Neural cell (in vitro differentiated cells): Measurements from ENCODE around the gene ACAA1. TPM values are rescaled to one million over a fixed set of nuclear protein-coding genes. Genes with fewer than 3 reads are reported as not detected.
"Not testable (repeated sequence)": the region's sequence is repeated elsewhere in the genome, so short reads cannot be mapped to it uniquely, and the experiment has no call there.

ENCODE experiments used
- H2AFZ ChIP-seq: fragments of 200-600, 300-800 bp; sonication (generic), shearing (Covaris generic); 2 replicates; pipeline ENCODE4 v1.6.0; 2014; ENCODE audit warnings: low read depth, mild to moderate bottlenecking, antibody characterized with exemption, low read length, moderate library complexity
- H3F3A ChIP-seq: fragments of 200-600 bp; shearing (Covaris generic); 2 replicates; pipeline ENCODE4 v1.6.1; 2016; ENCODE audit warnings: mild to moderate bottlenecking, moderate library complexity, mixed read lengths, antibody characterized with exemption, low read length; ENCODE audit not compliant: insufficient read depth, poor library complexity, severe bottlenecking
- H3K27ac ChIP-seq: fragments of 200-600, 300-800 bp; sonication (generic), shearing (Covaris generic); 2 replicates; pipeline ENCODE4 v1.5.1; 2014; ENCODE audit warnings: mild to moderate bottlenecking, low read length, moderate library complexity
- H3K27me3 ChIP-seq: fragments of 300-800, 200-600 bp; sonication (generic), shearing (Covaris generic); 2 replicates; pipeline ENCODE4 v1.6.0; 2014; ENCODE audit warnings: mild to moderate bottlenecking, low read depth, low read length, moderate library complexity; ENCODE audit not compliant: insufficient read depth
- H3K36me3 ChIP-seq: fragments of 300-800, 200-600 bp; sonication (generic), shearing (Covaris generic); 2 replicates; pipeline ENCODE4 v1.5.1; 2014; ENCODE audit warnings: mild to moderate bottlenecking, antibody characterized with exemption, low read length, moderate library complexity; ENCODE audit not compliant: insufficient read depth
- H3K4me2 ChIP-seq: fragments of 300-800, 200-600 bp; sonication (generic), shearing (Covaris generic); 2 replicates; pipeline ENCODE4 v1.6.0; 2014; ENCODE audit warnings: mild to moderate bottlenecking, low read length
- H3K4me3 ChIP-seq: fragments of 300-800, 200-600 bp; sonication (generic), shearing (Covaris generic); 2 replicates; pipeline ENCODE4 v1.5.1; 2014; ENCODE audit warnings: mild to moderate bottlenecking, low read length, moderate library complexity
- H3K79me2 ChIP-seq: fragments of 200-600 bp; shearing (Covaris generic); replicated peaks from 2 replicates; pipeline ENCODE4 v1.6.0; 2014; ENCODE audit warnings: mild to moderate bottlenecking, low read length, moderate library complexity; ENCODE audit not compliant: insufficient read depth
- H3K9ac ChIP-seq: fragments of 300-800, 200-600 bp; sonication (generic), shearing (Covaris generic); 2 replicates; pipeline ENCODE4 v1.6.1; 2016; ENCODE audit warnings: mild to moderate bottlenecking, low read length, mixed read lengths
- H3K9me2 ChIP-seq: fragments of 200-600 bp; shearing (Covaris generic); 2 replicates; pipeline ENCODE4 v1.6.1; 2016; ENCODE audit warnings: mild to moderate bottlenecking, low read length, mixed read lengths; ENCODE audit not compliant: insufficient read depth
- H3K9me3 ChIP-seq: fragments of 200-600, 300-800 bp; sonication (generic), shearing (Covaris generic); 2 replicates; pipeline ENCODE4 v1.6.1; 2016; ENCODE audit warnings: mild to moderate bottlenecking, mixed run types, low read length, moderate library complexity, mixed read lengths
- H4K20me1 ChIP-seq: fragments of 200-600 bp; shearing (Covaris generic); 2 replicates; pipeline ENCODE4 v1.6.1; 2016; ENCODE audit warnings: mild to moderate bottlenecking, mixed run types; ENCODE audit not compliant: insufficient read depth
- CTCF ChIP-seq: fragments of 450-650 bp; IDR thresholded peaks from 2 replicates; pipeline ENCODE4 v1.5.1; 2014; ENCODE audit warnings: antibody characterized with exemption, mild to moderate bottlenecking, moderate library complexity; ENCODE audit not compliant: poor library complexity, severe bottlenecking
- EP300 ChIP-seq: fragments of 450-650 bp; conservative IDR thresholded peaks from 2 replicates; pipeline ENCODE4 v1.6.1; 2014; ENCODE audit warnings: antibody characterized with exemption, mild to moderate bottlenecking, moderate library complexity; ENCODE audit not compliant: poor library complexity, severe bottlenecking
- EZH2 ChIP-seq: fragments of 200-600, 300-800 bp; shearing (Covaris generic), sonication (generic); IDR thresholded peaks from 2 replicates; pipeline ENCODE4 v1.6.1; 2014; ENCODE audit warnings: antibody characterized with exemption, low read length, borderline replicate concordance, mild to moderate bottlenecking; ENCODE audit not compliant: insufficient read depth, poor library complexity, severe bottlenecking
- MXI1 ChIP-seq: fragments of 450-650 bp; conservative IDR thresholded peaks from 2 replicates; pipeline ENCODE4 v1.6.1; 2014; ENCODE audit warnings: antibody characterized with exemption, mild to moderate bottlenecking; ENCODE audit not compliant: poor library complexity, severe bottlenecking
- POLR2AphosphoS5 ChIP-seq: IDR thresholded peaks from 2 replicates; pipeline ENCODE4 v1.6.1; 2012
- RAD21 ChIP-seq: fragments of 450-650 bp; conservative IDR thresholded peaks from 2 replicates; pipeline ENCODE4 v1.6.1; 2014; ENCODE audit warnings: antibody characterized with exemption, mild to moderate bottlenecking, moderate library complexity
- REST ChIP-seq: IDR thresholded peaks from 2 replicates; pipeline ENCODE4 v1.6.1; 2012; ENCODE audit warnings: borderline replicate concordance
- SMC3 ChIP-seq: fragments of 450-650 bp; conservative IDR thresholded peaks from 2 replicates; pipeline ENCODE4 v1.6.1; 2014; ENCODE audit warnings: antibody characterized with exemption, mild to moderate bottlenecking, moderate library complexity; ENCODE audit not compliant: poor library complexity
- TAF1 ChIP-seq: IDR thresholded peaks from 2 replicates; pipeline ENCODE4 v1.6.1; 2012; ENCODE audit warnings: low read depth
- polyA plus RNA-seq: library from polyadenylated mRNA; depleted of rRNA; stranded (reverse); fragments of >200 nt; gene quantifications from 2 replicates; pipeline ENCODE4 v1.2.3, GENCODE V29; 2014

Gene ACAA1
- polyA plus RNA-seq, 1 donor from 2014 or later: 59.1 TPM

DNA sequence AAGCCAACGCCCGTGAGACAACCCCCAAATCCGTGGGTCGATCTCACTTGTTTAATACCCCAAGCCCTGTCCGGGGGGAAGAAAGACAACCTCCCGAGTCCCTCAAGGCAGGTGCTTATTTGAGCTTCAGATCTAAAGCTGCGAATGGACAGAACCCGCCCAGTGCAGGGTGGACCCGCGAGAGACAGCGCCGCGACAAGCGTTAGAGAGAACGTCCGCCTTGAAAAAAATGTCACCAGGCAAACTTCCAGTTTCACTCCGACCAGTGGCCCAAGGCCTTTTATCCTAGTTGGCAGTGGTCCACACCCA is 27.7 kb upstream of the ACAA1 start:
- Histone ChIP-seq H3K79me2 (peaks cover 31% of the 10 kb centered on the region), H3K9me2 (no peaks in the 10 kb centered on the region), H2AFZ (peak overlapping the region; percentile 85), H3K27me3 (no peaks in the 10 kb centered on the region), H3K27ac (peak overlapping the region; percentile 97), H3K4me3 (peak overlapping the region; percentile 98), H3K4me2 (peak overlapping the region; percentile 43), H3K36me3 (no peaks in the 10 kb centered on the region), H3K9ac (peak overlapping the region; percentile 87), H3F3A (no peaks in the 10 kb centered on the region), H3K9me3 (no peaks in the 10 kb centered on the region), H4K20me1 (no peaks in the 10 kb centered on the region)
- TF ChIP-seq SMC3: peak; percentile 31
- peak; percentile 29 for TF ChIP-seq CTCF
- no peak for TF ChIP-seq RAD21

DNA sequence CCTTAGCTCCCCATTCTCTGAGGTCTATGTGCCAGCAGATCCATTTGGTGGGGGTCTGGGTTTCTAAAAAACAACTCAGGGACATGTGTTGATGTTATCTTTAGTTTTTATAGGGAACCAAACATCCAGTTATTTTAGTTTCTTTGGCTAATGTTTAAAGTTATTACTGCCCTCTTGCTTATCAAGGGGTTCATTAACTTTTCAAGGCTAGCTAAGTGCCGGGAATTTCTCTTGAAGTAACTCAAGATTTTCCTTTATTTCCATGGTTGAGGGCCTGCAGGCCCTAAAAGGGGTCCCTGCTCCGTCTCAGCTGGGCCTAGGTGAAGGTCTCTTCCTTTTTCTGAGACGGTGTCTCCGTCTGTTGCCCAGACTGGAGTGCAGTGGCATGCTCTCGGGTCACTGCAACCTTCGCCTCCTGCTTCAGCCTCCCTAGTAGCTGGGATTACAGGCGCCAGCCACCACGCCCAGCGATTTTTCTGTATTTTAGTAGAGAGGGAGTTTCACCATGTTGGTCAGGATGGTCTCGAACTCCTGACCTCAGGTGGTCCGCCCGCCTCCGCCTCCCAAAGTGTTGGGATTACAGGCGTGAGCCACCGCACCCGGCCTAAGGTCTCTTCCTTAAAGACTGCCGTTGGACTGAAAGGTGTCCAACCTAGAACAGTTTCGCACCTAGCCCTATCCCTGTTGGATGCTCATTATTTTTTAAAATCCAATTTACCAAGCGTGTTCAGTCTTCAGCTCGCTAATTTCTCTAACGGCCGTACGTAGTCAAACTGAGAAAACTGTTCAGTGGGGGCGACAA is 27.1 kb upstream of the ACAA1 start:
- Histone ChIP-seq H3K9me3 (no peaks in the 10 kb centered on the region), H3K27me3 (no peaks in the 10 kb centered on the region), H3K27ac (peak overlapping the region; percentile 97), H3K79me2 (peaks cover 25% of the 10 kb centered on the region), H3K9me2 (no peaks in the 10 kb centered on the region), H4K20me1 (no peaks in the 10 kb centered on the region), H3K4me2 (peak overlapping the region; percentile 43), H3F3A (no peaks in the 10 kb centered on the region), H3K4me3 (peak overlapping the region; percentile 98), H3K9ac (peak overlapping the region; percentile 87), H3K36me3 (no peaks in the 10 kb centered on the region), H2AFZ (peak overlapping the region; percentile 85)
- TF ChIP-seq RAD21 (no peak), EP300 (no peak), TAF1 (no peak)

GRCh38 chr3:38163117-38163840 is 26.4 kb upstream of the ACAA1 start:
- Histone ChIP-seq H2AFZ (no peak overlapping the region), H3K36me3 (no peaks in the 10 kb centered on the region), H3K9me3 (no peaks in the 10 kb centered on the region), H3K9ac (no peak overlapping the region), H3F3A (no peaks in the 10 kb centered on the region), H4K20me1 (no peaks in the 10 kb centered on the region), H3K79me2 (peaks cover 18% of the 10 kb centered on the region), H3K27me3 (no peaks in the 10 kb centered on the region), H3K27ac (no peak overlapping the region), H3K9me2 (no peaks in the 10 kb centered on the region), H3K4me3 (no peak overlapping the region), H3K4me2 (no peak overlapping the region)
- TF ChIP-seq EP300: no peak
- TF ChIP-seq CTCF: no peak
- TF ChIP-seq RAD21: no peak
- no peak for TF ChIP-seq EZH2
- no peak for TF ChIP-seq SMC3
- TF ChIP-seq REST: no peak
- TF ChIP-seq POLR2AphosphoS5: no peak
- no peak for TF ChIP-seq TAF1
- TF ChIP-seq MXI1: no peak

- H3K79me2 ChIP-seq: not testable (repeated sequence)
These were observed 23.8 kb upstream of the ACAA1 start for GRCh38 chr3:38160704-38161103.

More at GRCh38 chr3:38160704-38161103, 23.8 kb upstream of the ACAA1 start:
- H3K27me3 ChIP-seq, H4K20me1 ChIP-seq, H3K27ac ChIP-seq, H3K9me3 ChIP-seq, H2AFZ ChIP-seq, H3K36me3 ChIP-seq, H3K9ac ChIP-seq, H3K4me3 ChIP-seq, H3K9me2 ChIP-seq, H3F3A ChIP-seq, H3K4me2 ChIP-seq: not testable (repeated sequence)
